ENCODE measurements around the gene SLC4A11. TPM values are rescaled to one million over a fixed set of nuclear protein-coding genes. Genes with fewer than 3 reads are reported as not detected.

The SLC4A11 gene
- total RNA-seq, 2 donors from 2014 or later = 3.8 to 12.4 TPM

GRCh38 chr20:3239867-3240775 lies 1.1 kb upstream of the SLC4A11 start:
- Mint-ChIP-seq H3K27me3 (ENCODE audit: insufficient read depth) (peaks cover 80% of the 10 kb centered on the region), H3K4me3 (peak overlapping the region; percentile 70), H3K4me1 (no peaks in the 10 kb centered on the region), H3K27ac (no peak overlapping the region), H3K36me3 (ENCODE audit: low read depth) (no peaks in the 10 kb centered on the region), H3K9me3 (no peaks in the 10 kb centered on the region)
- Histone ChIP-seq H3K27me3 (ENCODE audit: control insufficient read depth, insufficient read depth, low read length, poor library complexity, severe bottlenecking) (peaks cover 63% of the 10 kb centered on the region), H3K9me3 (ENCODE audit: control insufficient read depth, low read length) (no peaks in the 10 kb centered on the region), H3K4me3 (ENCODE audit: low read length) (peak overlapping the region; percentile 68), H3K36me3 (ENCODE audit: control insufficient read depth, insufficient read depth, low read length) (no peaks in the 10 kb centered on the region), H3K4me1 (ENCODE audit: control insufficient read depth, insufficient read depth, low read length) (no peaks in the 10 kb centered on the region), H3K27ac (ENCODE audit: low read depth, low read length) (no peak overlapping the region), H3K9ac (ENCODE audit: extremely low read depth, low read length, poor library complexity, severe bottlenecking) (no peak overlapping the region)
- DNase-seq = peak; percentile 77
- 18 to 37% methylated on average over 27 to 54 of the region's 54 CpGs for WGBS, 2 experiments (ENCODE audit: insufficient coverage in 1 of 2, insufficient read length in 1 of 2)
- no peak for TF ChIP-seq CTCF (conservative IDR thresholded peaks at IDR 0.05)

GRCh38 chr20:3238616-3239025 lies 369 bp downstream of the SLC4A11 start:
- Histone ChIP-seq H3K9me3 (ENCODE audit: control insufficient read depth, low read length) (no peaks in the 10 kb centered on the region), H3K4me1 (ENCODE audit: control insufficient read depth, insufficient read depth, low read length) (no peaks in the 10 kb centered on the region), H3K4me3 (ENCODE audit: low read length) (peak overlapping the region; percentile 68), H3K36me3 (ENCODE audit: control insufficient read depth, insufficient read depth, low read length) (no peaks in the 10 kb centered on the region), H3K9ac (ENCODE audit: extremely low read depth, low read length, poor library complexity, severe bottlenecking) (no peak overlapping the region), H3K27me3 (ENCODE audit: control insufficient read depth, insufficient read depth, low read length, poor library complexity, severe bottlenecking) (peaks cover 63% of the 10 kb centered on the region), H3K27ac (ENCODE audit: low read depth, low read length) (no peak overlapping the region)
- no peaks in the 10 kb centered on the region for H3K36me3 Mint-ChIP-seq (ENCODE audit: low read depth)
- H3K27ac Mint-ChIP-seq = no peak overlapping the region
- no peaks in the 10 kb centered on the region for H3K9me3 Mint-ChIP-seq
- peaks cover 66% of the 10 kb centered on the region for H3K27me3 Mint-ChIP-seq (ENCODE audit: insufficient read depth)
- no peak for TF ChIP-seq CTCF (conservative IDR thresholded peaks at IDR 0.05)
- DNase-seq = peak; percentile 80
- WGBS, 2 experiments (ENCODE audit: insufficient coverage in 1 of 2, insufficient read length in 1 of 2) = 0 to 1% methylated on average over 13 to 48 of the region's 48 CpGs
- peak overlapping the region; percentile 58 for H3K4me3 Mint-ChIP-seq
- no peaks in the 10 kb centered on the region for H3K4me1 Mint-ChIP-seq

GRCh38 chr20:3237958-3238615 lies 903 bp downstream of the SLC4A11 start:
- no peak overlapping the region for H3K9ac ChIP-seq (ENCODE audit: extremely low read depth, low read length, poor library complexity, severe bottlenecking)
- peak overlapping the region; percentile 58 for H3K4me3 Mint-ChIP-seq
- no peaks in the 10 kb centered on the region for H3K4me1 ChIP-seq (ENCODE audit: control insufficient read depth, insufficient read depth, low read length)
- no peaks in the 10 kb centered on the region for H3K36me3 ChIP-seq (ENCODE audit: control insufficient read depth, insufficient read depth, low read length)
- no peak overlapping the region for H3K27ac ChIP-seq (ENCODE audit: low read depth, low read length)
- H3K9me3 Mint-ChIP-seq = no peaks in the 10 kb centered on the region
- H3K27me3 ChIP-seq (ENCODE audit: control insufficient read depth, insufficient read depth, low read length, poor library complexity, severe bottlenecking) = peaks cover 63% of the 10 kb centered on the region
- 7 to 10% methylated on average over 8 to 59 of the region's 59 CpGs for whole genome bisulfite sequencing, 2 experiments (ENCODE audit: insufficient coverage in 1 of 2, insufficient read length in 1 of 2)
- H3K36me3 Mint-ChIP-seq (ENCODE audit: low read depth) = no peaks in the 10 kb centered on the region
- DNase-seq = no peak
- H3K4me1 Mint-ChIP-seq = no peaks in the 10 kb centered on the region
- H3K9me3 ChIP-seq (ENCODE audit: control insufficient read depth, low read length) = no peaks in the 10 kb centered on the region
- peak overlapping the region; percentile 68 for H3K4me3 ChIP-seq (ENCODE audit: low read length)
- TF ChIP-seq CTCF (conservative IDR thresholded peaks at IDR 0.05) = peak; percentile 42
- peaks cover 63% of the 10 kb centered on the region for H3K27me3 Mint-ChIP-seq (ENCODE audit: insufficient read depth)
- H3K27ac Mint-ChIP-seq = no peak overlapping the region

Measured in endodermal cell (in vitro differentiated cells).